HepG2 (cell line): Measurements from ENCODE around the gene FUT3. TPM values are rescaled to one million over a fixed set of nuclear protein-coding genes. Genes with fewer than 3 reads are reported as not detected.

ENCODE experiments used
- CHD2 ChIP-seq: IDR thresholded peaks from 2 replicates; pipeline ENCODE4 v1.6.1; 2011; ENCODE audit warnings: low read depth, low read length, improper control_type of control experiment
- FLYWCH1 ChIP-seq: sonication (generic); formaldehyde crosslinking; IDR thresholded peaks from 2 replicates; pipeline ENCODE4 v1.8.1; 2023; ENCODE audit warnings: mild to moderate bottlenecking, missing genetic modification reagents
- GLMP ChIP-seq: sonication (generic); formaldehyde crosslinking; IDR thresholded peaks from 2 replicates; pipeline ENCODE4 v1.9.0; 2021; ENCODE audit warnings: missing genetic modification reagents, mild to moderate bottlenecking, borderline replicate concordance
- GPBP1L1 ChIP-seq: sonication (generic); formaldehyde crosslinking; IDR thresholded peaks from 2 replicates; pipeline ENCODE4 v1.5.0; 2020; ENCODE audit warnings: mild to moderate bottlenecking, missing genetic modification reagents
- KAT2B ChIP-seq: fragments of 150-350 bp; IDR thresholded peaks from 2 replicates; pipeline ENCODE4 v1.6.1; 2014; ENCODE audit warnings: low read depth, low read length, borderline replicate concordance
- KLF12 ChIP-seq: sonication (generic); formaldehyde crosslinking; IDR thresholded peaks from 2 replicates; pipeline ENCODE4 v1.4.0; 2020; ENCODE audit warnings: missing genetic modification reagents, borderline replicate concordance
- MLLT10 ChIP-seq: sonication (generic); formaldehyde crosslinking; IDR thresholded peaks from 2 replicates; pipeline ENCODE4 v1.4.0; 2020; ENCODE audit warnings: missing genetic modification reagents
- MLXIP ChIP-seq: sonication (generic); formaldehyde crosslinking; IDR thresholded peaks from 2 replicates; pipeline ENCODE4 v1.9.0; 2021; ENCODE audit warnings: missing genetic modification reagents, borderline replicate concordance
- NR2C2 ChIP-seq: sonication (generic); formaldehyde crosslinking; IDR thresholded peaks from 2 replicates; pipeline ENCODE4 v1.4.0; 2020; ENCODE audit warnings: missing genetic modification reagents, mild to moderate bottlenecking, moderate library complexity, borderline replicate concordance
- PAF1 ChIP-seq: IDR thresholded peaks from 2 replicates; pipeline ENCODE4 v1.6.1; 2016; ENCODE audit warnings: missing genetic modification reagents, missing compliant biosample characterization
- SALL1 ChIP-seq: sonication (generic); formaldehyde crosslinking; IDR thresholded peaks from 2 replicates; pipeline ENCODE4 v1.8.0; 2022; ENCODE audit warnings: mild to moderate bottlenecking, missing genetic modification reagents
- STAT6 ChIP-seq: sonication (generic); formaldehyde crosslinking; IDR thresholded peaks from 2 replicates; pipeline ENCODE4 v1.4.0; 2020; ENCODE audit warnings: missing genetic modification reagents, mild to moderate bottlenecking, borderline replicate concordance
- ZFP91 ChIP-seq: sonication (generic); formaldehyde crosslinking; IDR thresholded peaks from 2 replicates; pipeline ENCODE4 v1.9.0; 2022; ENCODE audit warnings: missing genetic modification reagents, mild to moderate bottlenecking, borderline replicate concordance
- ZNF207 ChIP-seq: fragments of 450-650 bp; IDR thresholded peaks from 2 replicates; pipeline ENCODE4 v1.6.1; 2016; ENCODE audit warnings: antibody characterized with exemption, borderline replicate concordance
- ZNF7 ChIP-seq: IDR thresholded peaks from 2 replicates; pipeline ENCODE4 v1.6.1; 2016; ENCODE audit warnings: missing biosample characterization, missing genetic modification reagents
- ZNF710 ChIP-seq: sonication (generic); formaldehyde crosslinking; IDR thresholded peaks from 2 replicates; pipeline ENCODE4 v1.5.0; 2020; ENCODE audit warnings: mild to moderate bottlenecking, missing genetic modification reagents, borderline replicate concordance
- polyA plus RNA-seq, 8 experiments: library from polyadenylated mRNA; depleted of rRNA in 3 of 8; stranded (reverse) in 7 of 8; unstranded in 1 of 8; fragments of >200 nt; fragmentation: Illumina TruSeq in 4 of 8; extraction: Trizol in 4 of 8; gene quantifications; 2 replicates each; pipeline versions ENCODE4 v1.2.1 to v1.2.3, GENCODE V29; 2011 to 2016; ENCODE audit warnings: low read depth in 4 of 8, missing spikeins in 1 of 8, mixed read lengths in 1 of 8; ENCODE audit not compliant: insufficient read depth in 1 of 8
- total RNA-seq, 5 experiments: library from RNA; depleted of rRNA; stranded (reverse); fragments of >200 nt; fragmentation: Illumina TruSeq; extraction: Trizol; gene quantifications; 2 replicates each; pipeline ENCODE4 v1.2.3, GENCODE V29; 2016; ENCODE audit warnings: low read depth in 1 of 5

Gene FUT3
- total and polyA plus RNA-seq, 2 of the 13 experiments (the other 11 are each of a cell fraction or from before 2014, with no cell fraction given) = 0.53 to 1.1 TPM

GRCh38 chr19:5800361-5801270, 50.6 kb downstream of the FUT3 start (continued):
- TF ChIP-seq GPBP1L1 (CRISPR knock-in tag) = no peak
- no peak for TF ChIP-seq ZNF710 (CRISPR knock-in tag)
- TF ChIP-seq STAT6 = no peak
- no peak for TF ChIP-seq MLLT10 (CRISPR knock-in tag)
- TF ChIP-seq ZNF207 = no peak
- TF ChIP-seq ZFP91 (CRISPR knock-in tag) = peak; percentile 43; the same call in 1 of the 2 replicates
- TF ChIP-seq KAT2B = no peak
- no peak for TF ChIP-seq ZNF7
- TF ChIP-seq GLMP (CRISPR knock-in tag) = no peak
- TF ChIP-seq PAF1 (CRISPR knock-in tag) = no peak
- TF ChIP-seq FLYWCH1 (CRISPR knock-in tag) = no peak
- peak; percentile 72 for TF ChIP-seq SALL1 (CRISPR knock-in tag)
- no peak; the same call in 1 of the 2 replicates for TF ChIP-seq KLF12 (CRISPR knock-in tag)
- TF ChIP-seq CHD2 = no peak
- TF ChIP-seq NR2C2 (CRISPR knock-in tag) = peak; percentile 87
- TF ChIP-seq MLXIP (CRISPR knock-in tag) = no peak
